ENCODE measurements around the gene WWP2. TPM values are rescaled to one million over a fixed set of nuclear protein-coding genes. Genes with fewer than 3 reads are reported as not detected.

Gene WWP2
- total RNA-seq, 1 experiment from 2014 or later = 22.8 TPM

GRCh38 chr16:69851491-69852240 lies 89.5 kb downstream of the WWP2 start:
- Histone ChIP-seq H3K9me3 (ENCODE audit: control insufficient read depth, insufficient read depth, low read depth, low read length) (no peaks in the 10 kb centered on the region), H3K4me3 (ENCODE audit: low read depth in 2 of 2, low read length in 2 of 2) (no peak overlapping the region), H3K4me1 (ENCODE audit: control insufficient read depth, insufficient read depth, low read length) (no peaks in the 10 kb centered on the region), H3K36me3 (ENCODE audit: control insufficient read depth, insufficient read depth, low read length) (no peaks in the 10 kb centered on the region), H3K27me3 (ENCODE audit: control insufficient read depth, insufficient read depth, low read length) (no peaks in the 10 kb centered on the region), H3K27ac (ENCODE audit: low read length) (no peak overlapping the region)
- CTCF ChIA-PET = no interaction called here
- ATAC-seq (no peak), DNase-seq (ENCODE audit: low read depth, low spot score) (no peak)
- intact Hi-C loops (cut with micrococcal nuclease; ENCODE audit: unreplicated experiment) (no loop called here), in situ Hi-C loops (cut with HindIII; ENCODE audit: low pct_unique_long_range_greater_than_20kb, low sequenced_read_pairs) (no loop called here)
- no peak for TF ChIP-seq SIN3A (IDR thresholded peaks at IDR 0.05; ENCODE audit: borderline replicate concordance, insufficient read depth, low read depth, low read length)
- no peak for TF ChIP-seq POLR2AphosphoS5 (IDR thresholded peaks at IDR 0.05; ENCODE audit: low read depth, low read length)
- TF ChIP-seq CTCF (IDR thresholded peaks at IDR 0.05) = no peak
- TF ChIP-seq TCF7L2 (IDR thresholded peaks at IDR 0.05; ENCODE audit: low read depth, low read length) = no peak
- no peak for TF ChIP-seq REST (IDR thresholded peaks at IDR 0.05; ENCODE audit: insufficient read depth in 1 of 2, low read depth in 2 of 2, low read length in 1 of 2)
- POLR2A ChIA-PET = no interaction called here
- BruUV-seq (replicated peaks) = no TSS peak

GRCh38 chr16:69852815-69853214 lies 90.7 kb downstream of the WWP2 start:
- POLR2A ChIA-PET = no interaction called here
- in situ Hi-C loops (cut with HindIII; ENCODE audit: low pct_unique_long_range_greater_than_20kb, low sequenced_read_pairs) = no loop called here
- CTCF ChIA-PET = no interaction called here
- Histone ChIP-seq H3K9me3 (ENCODE audit: control insufficient read depth, insufficient read depth, low read depth, low read length) (no peaks in the 10 kb centered on the region), H3K36me3 (ENCODE audit: control insufficient read depth, insufficient read depth, low read length) (no peaks in the 10 kb centered on the region), H3K27me3 (ENCODE audit: control insufficient read depth, insufficient read depth, low read length) (no peaks in the 10 kb centered on the region), H3K4me3 (ENCODE audit: low read depth in 2 of 2, low read length in 2 of 2) (no peak overlapping the region), H3K27ac (ENCODE audit: low read length) (no peak overlapping the region), H3K4me1 (ENCODE audit: control insufficient read depth, insufficient read depth, low read length) (no peaks in the 10 kb centered on the region)
- TF ChIP-seq SIN3A (IDR thresholded peaks at IDR 0.05; ENCODE audit: borderline replicate concordance, insufficient read depth, low read depth, low read length) = no peak
- TF ChIP-seq POLR2AphosphoS5 (IDR thresholded peaks at IDR 0.05; ENCODE audit: low read depth, low read length) = no peak
- TF ChIP-seq TCF7L2 (IDR thresholded peaks at IDR 0.05; ENCODE audit: low read depth, low read length) = no peak
- TF ChIP-seq REST (IDR thresholded peaks at IDR 0.05; ENCODE audit: insufficient read depth in 1 of 2, low read depth in 2 of 2, low read length in 1 of 2) = no peak
- no peak for TF ChIP-seq CTCF (IDR thresholded peaks at IDR 0.05)
- BruUV-seq (replicated peaks) = no TSS peak
- intact Hi-C loops (cut with micrococcal nuclease; ENCODE audit: unreplicated experiment) = no loop called here
- ATAC-seq (no peak), DNase-seq (ENCODE audit: low read depth, low spot score) (no peak)
